Measurements from ENCODE around the gene TPRKB. TPM values are rescaled to one million over a fixed set of nuclear protein-coding genes. Genes with fewer than 3 reads are reported as not detected.
"Not testable (repeated sequence)": the region's sequence is repeated elsewhere in the genome, so short reads cannot be mapped to it uniquely, and the experiment has no call there.

TPRKB gene
- total and polyA plus RNA-seq, 2 experiments from 2014 or later, result 20.1 to 57.2 TPM

DNA sequence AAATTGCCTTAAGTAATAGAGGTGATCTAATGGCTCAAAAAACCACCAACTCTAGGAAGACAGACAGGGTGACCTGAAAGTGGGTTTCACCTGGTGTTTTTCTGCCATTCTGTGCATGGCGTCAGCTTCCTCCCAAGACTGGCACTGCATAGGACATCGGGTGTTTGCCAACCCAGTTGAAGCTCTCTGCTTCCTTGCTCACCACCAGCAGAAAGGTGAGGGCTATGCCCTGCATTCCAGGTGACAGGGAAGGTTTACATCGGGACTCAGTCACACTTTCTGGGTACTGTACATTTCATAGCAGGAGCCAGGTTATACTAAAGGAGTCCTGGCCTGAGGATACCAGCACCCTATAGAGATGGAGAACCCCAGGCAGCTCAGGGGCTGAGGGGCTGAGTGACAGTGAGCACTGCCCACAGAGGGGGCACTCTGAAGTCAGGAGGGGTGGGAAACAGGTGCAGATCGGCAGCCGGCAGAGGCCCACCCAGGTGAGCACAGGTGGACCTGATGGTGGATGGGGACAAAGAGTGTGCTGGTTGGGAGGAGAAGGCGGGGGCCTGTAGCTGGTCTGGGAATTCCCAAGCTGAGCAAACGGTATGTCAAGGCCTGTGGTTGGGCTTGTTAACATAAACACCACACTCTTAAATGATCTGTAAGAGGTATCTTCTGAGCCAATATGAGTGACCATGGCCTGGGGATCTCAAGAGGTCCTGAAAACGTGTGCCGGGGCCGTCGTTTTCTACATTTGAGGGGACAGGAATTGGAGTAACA lies 18.1 kb downstream of the TPRKB start:
- no peak for DNase-seq
- Histone ChIP-seq H3K9me2 (ENCODE audit: insufficient read depth) (no peaks in the 10 kb centered on the region), H3K27me3 (replicated peaks; ENCODE audit: insufficient read depth) (no peaks in the 10 kb centered on the region), H3K79me2 (ENCODE audit: insufficient read depth) (no peaks in the 10 kb centered on the region), H3K4me3 (no peak overlapping the region), H4K20me1 (ENCODE audit: insufficient read depth) (no peaks in the 10 kb centered on the region), H3K36me3 (ENCODE audit: low read depth) (no peaks in the 10 kb centered on the region), H3K27ac (no peak overlapping the region), H2AFZ (no peak overlapping the region), H3K4me1 (ENCODE audit: insufficient read depth) (no peaks in the 10 kb centered on the region), H3K9me3 (ENCODE audit: low read depth) (no peaks in the 10 kb centered on the region), H3K9ac (no peak overlapping the region), H3K4me2 (ENCODE audit: unreplicated experiment) (no peak overlapping the region), H3F3A (ENCODE audit: insufficient read depth) (no peaks in the 10 kb centered on the region)
- 61 to 66% methylated on average over 11 of the region's 11 CpGs for WGBS, 2 experiments (ENCODE audit: low coverage in 1 of 2, low lambda C conversion rate in 2 of 2, missing lambda C conversion rate in 2 of 2)
- no peak for TF ChIP-seq EZH2 (IDR thresholded peaks at IDR 0.05; ENCODE audit: insufficient read depth, poor library complexity, severe bottlenecking)
- TF ChIP-seq EZH2phosphoT487 (IDR thresholded peaks at IDR 0.05; ENCODE audit: insufficient read depth, low read depth), result no peak
- in situ Hi-C loops (cut with MboI), result no loop called here

DNA sequence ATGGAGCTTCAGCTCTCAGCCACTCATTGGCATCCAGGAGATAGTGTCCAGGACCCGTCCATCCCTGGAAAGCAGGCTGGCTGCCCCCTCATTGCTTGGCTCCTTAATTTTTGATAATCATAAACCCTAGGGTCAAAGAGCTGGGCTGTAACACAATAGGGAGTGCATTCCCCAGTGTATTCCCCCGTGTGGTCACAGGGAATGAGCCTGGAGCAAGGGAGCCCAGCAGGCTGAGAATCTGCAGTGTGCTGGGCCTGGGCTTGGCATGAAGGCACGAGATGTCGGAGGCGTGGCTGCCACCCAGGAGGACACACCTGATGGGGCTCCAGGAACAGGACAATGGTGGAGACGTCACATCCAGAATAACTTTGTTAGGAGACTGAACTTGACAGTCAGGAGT lies 18.7 kb downstream of the TPRKB start:
- H3K9ac ChIP-seq, result no peak overlapping the region
- H3K27ac ChIP-seq, result no peak overlapping the region
- TF ChIP-seq EZH2 (IDR thresholded peaks at IDR 0.05; ENCODE audit: insufficient read depth, poor library complexity, severe bottlenecking) (no peak), EZH2phosphoT487 (IDR thresholded peaks at IDR 0.05; ENCODE audit: insufficient read depth, low read depth) (no peak)
- DNase-seq, result no peak
- H3K4me2 ChIP-seq (ENCODE audit: unreplicated experiment), result no peak overlapping the region
- H3K79me2 ChIP-seq (ENCODE audit: insufficient read depth), result no peaks in the 10 kb centered on the region
- H3K27me3 ChIP-seq (replicated peaks; ENCODE audit: insufficient read depth), result no peaks in the 10 kb centered on the region
- H3K9me3 ChIP-seq (ENCODE audit: low read depth), result no peaks in the 10 kb centered on the region
- H3K4me3 ChIP-seq, result no peak overlapping the region
- in situ Hi-C loops (cut with MboI), result no loop called here
- no peaks in the 10 kb centered on the region for H3K9me2 ChIP-seq (ENCODE audit: insufficient read depth)
- WGBS, 2 experiments (ENCODE audit: low coverage in 1 of 2, low lambda C conversion rate in 2 of 2, missing lambda C conversion rate in 2 of 2), result 49 to 57% methylated on average over 6 of the region's 6 CpGs
- no peaks in the 10 kb centered on the region for H3K36me3 ChIP-seq (ENCODE audit: low read depth)
- H2AFZ ChIP-seq, result no peak overlapping the region
- no peaks in the 10 kb centered on the region for H3F3A ChIP-seq (ENCODE audit: insufficient read depth)
- no peaks in the 10 kb centered on the region for H4K20me1 ChIP-seq (ENCODE audit: insufficient read depth)
- no peaks in the 10 kb centered on the region for H3K4me1 ChIP-seq (ENCODE audit: insufficient read depth)

DNA sequence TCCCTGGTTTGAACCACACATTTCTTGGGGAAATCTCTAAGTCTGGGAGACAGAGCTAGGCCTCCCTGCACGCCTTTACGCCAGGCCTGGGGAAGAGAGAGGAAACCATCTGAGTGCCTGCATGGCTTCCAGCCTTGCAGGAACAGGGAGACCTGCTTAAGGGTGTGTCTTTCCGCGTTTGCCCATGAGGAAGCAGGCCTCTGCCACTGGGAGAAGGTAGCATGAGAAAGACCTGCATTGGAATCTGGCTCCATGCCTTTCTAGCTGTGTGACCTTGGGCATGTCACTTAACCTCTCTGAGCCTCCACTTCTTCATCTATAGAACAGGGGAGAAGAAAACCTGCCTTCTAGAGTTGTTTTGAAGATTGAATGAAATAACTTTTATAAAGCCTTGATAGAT lies 19.4 kb downstream of the TPRKB start:
- WGBS, 2 experiments (ENCODE audit: low coverage in 1 of 2, low lambda C conversion rate in 2 of 2, missing lambda C conversion rate in 2 of 2), result 62 to 66% methylated on average over 4 of the region's 4 CpGs

DNA sequence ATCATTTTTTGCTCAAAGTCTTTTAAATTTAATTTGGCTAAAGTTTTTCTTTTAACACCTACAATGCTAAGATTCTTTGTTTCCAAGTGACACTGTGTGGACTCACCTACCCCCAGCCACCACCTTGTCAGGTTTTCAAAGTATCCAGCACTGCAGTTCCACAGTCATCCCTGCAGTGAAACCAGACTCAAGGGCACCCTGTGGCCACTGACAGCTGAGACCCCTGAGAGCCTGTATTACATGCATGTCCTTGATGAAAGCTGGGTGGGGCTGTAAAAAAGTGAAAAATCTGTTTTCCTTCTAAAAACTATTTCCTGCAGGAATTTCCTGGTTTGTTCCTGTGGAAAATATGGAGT lies 19.9 kb downstream of the TPRKB start:
- no peak overlapping the region for H2AFZ ChIP-seq
- H3K9me2 ChIP-seq (ENCODE audit: insufficient read depth), result no peaks in the 10 kb centered on the region
- no peak for DNase-seq
- H3K9ac ChIP-seq, result no peak overlapping the region
- H4K20me1 ChIP-seq (ENCODE audit: insufficient read depth), result no peaks in the 10 kb centered on the region
- H3K4me3 ChIP-seq, result no peak overlapping the region
- no peaks in the 10 kb centered on the region for H3K9me3 ChIP-seq (ENCODE audit: low read depth)
- no peak overlapping the region for H3K27ac ChIP-seq
- H3K79me2 ChIP-seq (ENCODE audit: insufficient read depth), result no peaks in the 10 kb centered on the region
- H3K4me2 ChIP-seq (ENCODE audit: unreplicated experiment), result no peak overlapping the region
- TF ChIP-seq EZH2phosphoT487 (IDR thresholded peaks at IDR 0.05; ENCODE audit: insufficient read depth, low read depth), result no peak
- TF ChIP-seq EZH2 (IDR thresholded peaks at IDR 0.05; ENCODE audit: insufficient read depth, poor library complexity, severe bottlenecking), result no peak
- H3K27me3 ChIP-seq (replicated peaks; ENCODE audit: insufficient read depth), result no peaks in the 10 kb centered on the region
- H3F3A ChIP-seq (ENCODE audit: insufficient read depth), result no peaks in the 10 kb centered on the region
- H3K4me1 ChIP-seq (ENCODE audit: insufficient read depth), result no peaks in the 10 kb centered on the region
- H3K36me3 ChIP-seq (ENCODE audit: low read depth), result no peaks in the 10 kb centered on the region
- in situ Hi-C loops (cut with MboI), result no loop called here

More for the DNA sequence above, 19.4 kb downstream of the TPRKB start:
- H3K27ac ChIP-seq; H3K36me3 ChIP-seq (ENCODE audit: low read depth); H4K20me1 ChIP-seq (ENCODE audit: insufficient read depth); H3K9ac ChIP-seq; H3K4me1 ChIP-seq (ENCODE audit: insufficient read depth); H3K4me3 ChIP-seq; H2AFZ ChIP-seq; H3K79me2 ChIP-seq (ENCODE audit: insufficient read depth); in situ Hi-C loops (cut with MboI); H3K4me2 ChIP-seq (ENCODE audit: unreplicated experiment); DNase-seq; H3K9me2 ChIP-seq (ENCODE audit: insufficient read depth); H3F3A ChIP-seq (ENCODE audit: insufficient read depth); H3K27me3 ChIP-seq (replicated peaks; ENCODE audit: insufficient read depth); H3K9me3 ChIP-seq (ENCODE audit: low read depth): not testable (repeated sequence)

Data from GM23248 (cell line).